K562 (cell line): Measurements from ENCODE around the gene PRSS22. TPM values are rescaled to one million over a fixed set of nuclear protein-coding genes. Genes with fewer than 3 reads are reported as not detected.

Source experiments
- ATAC-seq: fragments of 200-7000 bp; cut with Tn5 transposase; 3 replicates; pipeline ENCODE4 v1.9.1; 2020; ENCODE audit warnings: moderate library complexity
- BruUV-seq: library from RNA; stranded (reverse); fragments of 400-500 nt; replicated peaks from 2 replicates; lab custom pipeline; 2021; lab: Mats Ljungman, UMichigan
- CTCF ChIA-PET: fragments of 300-600 bp; formaldehyde crosslinking; extraction: SDS; loops from one replicate; lab custom pipeline; 2021; ENCODE audit warnings: low intra/inter-chr PET ratio; lab: Yijun Ruan, JAX
- POLR2A ChIA-PET: fragments of 300-600, 350-650 bp; sonication (Branson Sonifier 250); formaldehyde crosslinking; extraction: SDS; loops from one replicate; lab custom pipeline; 2021; ENCODE audit warnings: antibody characterized with exemption, inconsistent platforms; lab: Yijun Ruan, JAX
- DNase-seq, 4 experiments: peaks; one replicate each; pipeline versions ENCODE4 v3.0.0 to v3.0.0-alpha.2; 2011 to 2018; ENCODE audit warnings: low spot score in 3 of 4, mixed read lengths in 3 of 4; ENCODE audit errors: extremely low read depth in 1 of 4
- FAIRE-seq: peaks from 2 replicates; lab custom pipeline; 2011; peaks lifted over from hg19 to GRCh38; lab: Jason Lieb, UNC
- H2AFZ ChIP-seq: 2 replicates; pipeline ENCODE4 v1.6.0; 2011; ENCODE audit warnings: low read depth, low read length, control low read depth, inconsistent platforms
- H3K27ac ChIP-seq: fragments of 200-600 bp; 3 replicates; pipeline ENCODE4 v1.8.0; 2011; ENCODE audit warnings: low read depth, mild to moderate bottlenecking, control low read depth, inconsistent platforms, low read length, moderate library complexity, mixed read lengths; ENCODE audit errors: extremely low read depth
- H3K27me3 ChIP-seq, 2 experiments: fragments of 300-600 bp in 1 of 2; 2 replicates in 1 of 2; 3 replicates in 1 of 2; pipeline versions ENCODE4 v1.6.0 to v1.8.0; 2011; ENCODE audit warnings: inconsistent platforms in 2 of 2, low read length in 2 of 2, mild to moderate bottlenecking in 1 of 2, mixed read lengths in 1 of 2, moderate library complexity in 1 of 2; ENCODE audit not compliant: control insufficient read depth in 2 of 2, insufficient read depth in 2 of 2
- H3K36me3 ChIP-seq: fragments of 300-600 bp; 3 replicates; pipeline ENCODE4 v1.8.0; 2011; ENCODE audit warnings: mild to moderate bottlenecking, low read length, inconsistent platforms; ENCODE audit not compliant: control insufficient read depth, insufficient read depth
- H3K4me1 ChIP-seq, 2 experiments: fragments of 200-600 bp in 1 of 2; replicated peaks in 1 of 2; 2 replicates in 1 of 2; 3 replicates in 1 of 2; pipeline versions ENCODE4 v1.5.1 to v1.8.0; 2011; ENCODE audit warnings: inconsistent platforms in 2 of 2, low read length in 2 of 2, mild to moderate bottlenecking in 1 of 2, mixed read lengths in 1 of 2, moderate library complexity in 1 of 2; ENCODE audit not compliant: control insufficient read depth in 2 of 2, insufficient read depth in 2 of 2
- H3K4me2 ChIP-seq: 2 replicates; pipeline ENCODE4 v1.6.1; 2011; ENCODE audit warnings: low read length, control low read depth, inconsistent platforms, mixed read lengths; ENCODE audit not compliant: insufficient read depth
- H3K4me3 ChIP-seq: fragments of 200-600 bp; sonication (generic), shearing (Covaris generic); 2 replicates; pipeline ENCODE4 v1.5.1; 2016; ENCODE audit warnings: control low read depth, inconsistent platforms
- H3K79me2 ChIP-seq: fragments of 200-600 bp; 3 replicates; pipeline ENCODE4 v1.8.0; 2011; ENCODE audit warnings: low read length, inconsistent platforms; ENCODE audit not compliant: control insufficient read depth, insufficient read depth
- H3K9ac ChIP-seq, 2 experiments: 2 replicates each; pipeline versions ENCODE4 v1.6.0 to v1.6.1; 2011; ENCODE audit warnings: low read depth in 2 of 2, low read length in 2 of 2, control low read depth in 1 of 2, inconsistent platforms in 1 of 2, mild to moderate bottlenecking in 1 of 2, mixed read lengths in 1 of 2; ENCODE audit not compliant: insufficient read depth in 1 of 2
- H3K9me1 ChIP-seq: one replicate; pipeline ENCODE4 v1.6.0; 2011; ENCODE audit warnings: inconsistent platforms, mild to moderate bottlenecking, low read length, moderate library complexity; ENCODE audit not compliant: control insufficient read depth, insufficient read depth
- H3K9me3 ChIP-seq: replicated peaks from 2 replicates; pipeline ENCODE4 v1.5.1; 2011; ENCODE audit warnings: low read depth, low read length, inconsistent platforms; ENCODE audit not compliant: control insufficient read depth, insufficient read depth
- H4K20me1 ChIP-seq: replicated peaks from 2 replicates; pipeline ENCODE4 v1.6.1; 2011; ENCODE audit warnings: low read length, inconsistent platforms, mixed read lengths; ENCODE audit not compliant: control insufficient read depth, insufficient read depth
- DIDO1 ChIP-seq: fragments of 450-650 bp; IDR thresholded peaks from 2 replicates; pipeline ENCODE4 v1.6.1; 2016; ENCODE audit warnings: low read depth, missing biosample characterization, missing genetic modification characterization
- EHMT2 ChIP-seq: fragments of 450-650 bp; IDR thresholded peaks from 2 replicates; pipeline ENCODE4 v1.6.1; 2018; ENCODE audit warnings: antibody characterized with exemption
- MIER1 ChIP-seq: fragments of 450-650 bp; IDR thresholded peaks from 2 replicates; pipeline ENCODE4 v1.6.1; 2016; ENCODE audit warnings: antibody characterized with exemption, mild to moderate bottlenecking, low read depth
- REST ChIP-seq, 2 experiments: fragments of 450-650 bp; formaldehyde crosslinking in 1 of 2; IDR thresholded peaks; 2 replicates each; pipeline versions ENCODE4 v1.4.0 to v1.6.1; 2014 to 2020; ENCODE audit warnings: mild to moderate bottlenecking in 2 of 2, borderline replicate concordance in 1 of 2, low read depth in 1 of 2
- TSHZ1 ChIP-seq: fragments of 250-450 bp; sonication (Bioruptor Pico); IDR thresholded peaks from 2 replicates; pipeline ENCODE4 v1.4.0; 2020; ENCODE audit warnings: mild to moderate bottlenecking, moderate library complexity
- WGBS: fragments of 100-300 bp; shearing (Covaris generic); methylation state at CpG from one replicate; pipeline ENCODE4 v1.1.6; 2016; ENCODE audit warnings: low coverage, mixed read lengths; ENCODE audit not compliant: insufficient coverage; ENCODE audit errors: missing lambda C conversion rate; 5-methylcytosine and 5-hydroxymethylcytosine counted together
- in situ Hi-C: fragments of 300-500 bp; cut with MboI; formaldehyde crosslinking; loops from 4 replicates; pipeline ENCODE4 v1.15.0; 2018; ENCODE audit warnings: inconsistent platforms, mixed read lengths
- intact Hi-C: fragments of 100-400 bp; cut with micrococcal nuclease; formaldehyde crosslinking; loops from 2 replicates; pipeline ENCODE4 v1.14.2; 2022
- polyA plus RNA-seq, 8 experiments: library from polyadenylated mRNA; depleted of rRNA in 4 of 8; stranded (reverse) in 5 of 8; unstranded in 3 of 8; fragments of >200 nt; fragmentation: Nextera tagmentation in 2 of 8; fragmentation: Illumina TruSeq in 1 of 8; extraction: Ambion mirVana in 2 of 8; extraction: Trizol in 1 of 8; gene quantifications; 2 replicates each; pipeline versions ENCODE4 v1.2.1 to v1.2.3, GENCODE V29; 2011 to 2014; ENCODE audit warnings: inconsistent platforms in 1 of 8, missing spikeins in 1 of 8
- total RNA-seq, 7 experiments: library from RNA; depleted of rRNA in 6 of 7; stranded (reverse); fragments of >200 nt in 6 of 7; fragmentation: Illumina TruSeq in 2 of 7; extraction: Trizol in 2 of 7; gene quantifications; 2 replicates each; pipeline versions ENCODE4 v1.2.1 to v1.2.3, GENCODE V29; 2011 to 2021; ENCODE audit warnings: low replicate concordance in 1 of 7

Gene PRSS22
- total and polyA plus RNA-seq, 9 of the 15 experiments (the other 6 are each of a cell fraction or from before 2014, with no cell fraction given) = 0.13 to 0.42 TPM; not detected in 7

GRCh38 chr16:2827831-2828520 is 30.0 kb downstream of the PRSS22 start:
- peaks cover 41 to 74% of the 10 kb centered on the region in 2 experiments for H3K27me3 ChIP-seq
- no TSS peak for BruUV-seq
- ChIA-PET CTCF (no interaction called here), POLR2A (interaction anchor here (2.4 kb wide), 1 partner anchor 11 kb away, joined by 8 read pairs; no protein-coding TSS in a partner anchor)
- H3K9me1 ChIP-seq = no peaks in the 10 kb centered on the region
- H3K27ac ChIP-seq = no peak overlapping the region
- peak in 2 of 4 experiments; percentile 46 to 47 for DNase-seq
- H3K36me3 ChIP-seq = no peaks in the 10 kb centered on the region
- ATAC-seq = no peak
- no peak overlapping the region for H3K4me2 ChIP-seq
- H3K9ac ChIP-seq = no peak overlapping the region
- H2AFZ ChIP-seq = no peak overlapping the region
- no peak for FAIRE-seq
- 9% methylated on average over 14 of the region's 14 CpGs for WGBS
- no peaks in the 10 kb centered on the region for H3K9me3 ChIP-seq
- peaks cover 10% of the 10 kb centered on the region for H4K20me1 ChIP-seq
- H3K79me2 ChIP-seq = no peaks in the 10 kb centered on the region
- no peak overlapping the region for H3K4me3 ChIP-seq
- in situ Hi-C loops = no loop called here
- TF ChIP-seq MIER1 = peak; percentile 81
- peak; percentile 89 for TF ChIP-seq EHMT2
- TF ChIP-seq TSHZ1 = no peak
- peak; percentile 91 for TF ChIP-seq REST (IDR thresholded peaks at IDR 0.05; ENCODE audit: borderline replicate concordance)
- peak; percentile 73; the same call in 1 of the 2 replicates for TF ChIP-seq REST (CRISPR knock-in tag; IDR thresholded peaks at IDR 0.05; ENCODE audit: low read depth)
- TF ChIP-seq DIDO1 = no peak
- peaks cover 0 to 33% of the 10 kb centered on the region in 2 experiments; a peak in 2 of 5 replicates for H3K4me1 ChIP-seq
- intact Hi-C loops = no loop called here
